Epidermal melanocyte (primary cell): ENCODE measurements around the gene IL1RAPL2.
"Not testable (repeated sequence)": the region's sequence is repeated elsewhere in the genome, so short reads cannot be mapped to it uniquely, and the experiment has no call there.

Experiments
- DNase-seq: peaks from one replicate; pipeline ENCODE4 v3.0.0; 2011; ENCODE audit warnings: low spot score; ENCODE audit not compliant: insufficient read length

IL1RAPL2 gene

GRCh38 chrX:105013719-105014118, 447.7 kb downstream of the IL1RAPL2 start:
- DNase-seq = no peak

- DNase-seq = no peak
Observed at GRCh38 chrX:105017641-105018040, 451.6 kb downstream of the IL1RAPL2 start.

GRCh38 chrX:105018865-105019264, 452.9 kb downstream of the IL1RAPL2 start:
- no peak for DNase-seq

DNA sequence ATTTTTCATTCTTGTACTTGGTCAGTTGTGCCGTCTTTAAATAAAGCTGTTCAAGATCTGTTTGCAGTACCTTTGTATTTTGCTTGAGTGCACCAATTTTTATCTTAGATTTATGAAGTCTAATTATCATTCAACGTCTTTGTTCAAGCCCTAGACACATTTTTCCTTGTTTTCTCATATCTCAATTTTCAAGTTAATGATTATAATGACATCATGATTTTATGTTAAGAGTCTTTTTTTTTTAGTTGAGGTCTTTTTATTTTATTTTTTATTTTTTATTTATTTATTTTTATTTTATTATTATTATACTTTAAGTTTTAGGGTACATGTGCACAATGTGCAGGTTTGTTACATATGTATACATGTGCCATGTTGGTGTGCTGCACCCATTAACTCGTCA, 463.0 kb downstream of the IL1RAPL2 start:
- DNase-seq = not testable (repeated sequence)

- DNase-seq = no peak
Observed at GRCh38 chrX:105038672-105039328, 472.8 kb downstream of the IL1RAPL2 start.

GRCh38 chrX:105050921-105051320, 484.9 kb downstream of the IL1RAPL2 start:
- DNase-seq = no peak

GRCh38 chrX:105051364-105051763, 485.4 kb downstream of the IL1RAPL2 start:
- no peak for DNase-seq

GRCh38 chrX:105052926-105053325, 486.9 kb downstream of the IL1RAPL2 start:
- DNase-seq = no peak

- no peak for DNase-seq
Observed at GRCh38 chrX:105063743-105064142, 497.7 kb downstream of the IL1RAPL2 start.

DNA sequence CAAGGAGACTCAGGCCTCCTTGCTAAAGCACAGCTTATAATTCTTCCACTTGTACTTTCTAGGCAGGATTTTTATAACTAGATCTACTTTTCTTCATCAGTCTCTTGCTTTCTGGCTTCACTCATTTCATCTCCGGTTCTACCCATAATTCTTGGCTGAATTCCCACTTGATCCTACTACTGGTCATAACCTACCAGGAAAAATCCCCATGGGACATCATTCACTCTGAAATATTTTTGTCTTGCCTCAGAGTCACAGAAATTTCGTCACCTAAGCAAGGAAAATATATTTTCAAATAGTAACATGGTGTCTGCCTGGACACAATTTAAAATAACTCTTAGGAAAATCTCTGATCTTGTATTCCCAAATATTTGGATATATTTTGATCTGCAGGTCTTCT, 532.2 kb downstream of the IL1RAPL2 start:
- DNase-seq = no peak

- DNase-seq = no peak
Observed at GRCh38 chrX:105098812-105099211, 532.8 kb downstream of the IL1RAPL2 start.

- no peak for DNase-seq
Observed at GRCh38 chrX:105101378-105101777, 535.4 kb downstream of the IL1RAPL2 start.

GRCh38 chrX:105109936-105110335, 543.9 kb downstream of the IL1RAPL2 start:
- DNase-seq = no peak

DNA sequence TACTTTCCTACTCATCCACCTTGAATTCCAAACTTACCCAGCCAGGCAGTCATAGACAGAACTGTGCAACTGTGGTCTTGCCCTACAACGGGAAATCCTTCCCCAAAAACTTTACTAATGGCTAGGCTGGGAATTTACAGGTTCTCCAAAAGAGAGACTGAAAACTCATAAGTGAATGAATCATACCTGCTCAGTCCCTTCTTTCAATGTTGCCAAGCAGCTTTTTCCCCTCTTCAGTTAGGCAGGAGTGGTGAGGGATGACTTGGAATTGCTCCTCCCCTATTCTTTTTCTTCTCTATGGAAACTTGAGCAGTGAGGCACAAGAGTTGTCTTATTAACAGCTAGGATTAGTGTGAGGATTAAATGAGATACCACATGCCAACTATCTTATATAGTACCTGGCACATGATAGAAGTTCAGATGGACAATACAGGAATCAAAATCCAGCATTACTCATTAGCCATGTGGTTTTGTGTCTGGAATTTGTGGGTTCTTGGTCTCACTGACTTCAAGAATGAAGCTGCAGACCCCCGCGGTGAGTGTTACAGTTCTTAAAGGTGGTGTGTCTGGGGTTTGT, 548.6 kb downstream of the IL1RAPL2 start:
- DNase-seq = no peak

DNA sequence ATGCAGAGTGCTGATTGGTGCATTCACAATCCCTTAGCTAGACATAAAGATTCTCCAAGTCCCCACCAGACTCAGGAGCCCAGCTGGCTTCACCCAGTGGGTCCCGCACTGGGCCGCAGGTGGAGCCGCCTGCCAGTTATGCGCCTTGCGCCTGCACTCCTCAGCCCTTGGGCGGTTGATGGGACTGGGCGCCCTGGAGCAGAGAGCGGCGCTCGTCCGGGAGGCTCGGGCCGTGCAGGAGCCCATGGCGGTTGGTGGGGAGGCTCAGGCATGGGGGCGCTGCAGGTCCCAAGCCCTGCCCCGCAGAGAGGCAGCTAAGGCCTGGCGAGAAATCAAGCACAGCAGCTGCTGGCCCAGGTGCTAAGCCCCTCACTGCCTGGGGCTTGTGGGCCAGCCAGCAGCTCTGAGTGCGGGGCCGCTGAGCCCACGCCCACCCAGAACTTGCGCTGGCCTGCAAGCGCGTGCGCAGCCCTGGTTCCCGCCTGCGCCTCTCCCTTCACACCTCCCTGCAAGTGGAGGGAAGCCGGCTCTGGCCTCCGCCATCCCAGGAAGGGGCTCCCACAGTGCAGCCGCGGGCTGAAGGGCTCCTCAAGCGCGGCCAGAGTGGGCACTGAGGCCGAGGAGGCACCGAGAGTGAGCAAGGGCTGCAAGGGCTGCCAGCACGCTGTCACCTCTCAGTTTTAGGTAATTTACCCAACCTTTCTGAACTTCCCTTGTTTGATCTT, 549.8 kb downstream of the IL1RAPL2 start:
- DNase-seq = not testable (repeated sequence)

- no peak for DNase-seq
Observed at GRCh38 chrX:105116486-105116885, 550.5 kb downstream of the IL1RAPL2 start.

- no peak for DNase-seq
Observed at GRCh38 chrX:105117621-105118020, 551.6 kb downstream of the IL1RAPL2 start.

DNA sequence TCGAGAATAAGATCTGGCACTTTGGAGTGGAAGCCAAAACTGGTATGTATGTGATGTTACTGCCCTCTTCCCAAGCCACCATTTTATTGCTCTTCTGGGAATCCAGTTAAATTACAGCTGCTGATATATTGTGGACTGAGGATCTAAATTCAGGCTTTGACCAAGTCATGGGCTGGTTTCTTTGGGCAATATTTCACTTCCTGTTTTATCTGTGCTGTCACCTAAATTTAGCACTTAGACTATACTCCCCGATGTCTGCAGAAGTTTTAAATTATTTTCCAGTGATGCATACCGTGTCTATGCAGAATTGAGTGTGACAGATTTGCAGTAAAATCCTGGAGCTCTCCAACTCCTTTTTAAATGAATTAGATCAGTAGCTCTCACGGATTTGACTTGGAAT, 554.5 kb downstream of the IL1RAPL2 start:
- DNase-seq = no peak

DNA sequence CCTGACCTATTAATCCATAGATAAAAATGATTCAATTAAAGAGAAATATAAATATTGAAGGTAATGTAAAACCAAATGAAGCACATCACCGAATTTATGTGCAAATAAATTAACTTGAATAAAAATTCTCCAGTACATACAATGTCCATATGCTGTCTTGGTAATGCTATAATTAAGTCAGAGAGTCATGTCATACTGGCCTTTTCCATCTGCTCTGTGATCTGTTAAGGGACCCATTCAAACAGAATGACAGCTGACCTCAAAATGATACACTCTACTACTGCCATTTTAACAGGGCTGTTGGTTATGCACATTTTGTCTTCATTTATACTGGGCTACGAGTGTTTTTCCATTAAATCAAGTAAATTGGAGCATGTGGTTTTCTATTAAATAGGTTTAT, 555.2 kb downstream of the IL1RAPL2 start:
- no peak for DNase-seq

- DNase-seq = no peak
Observed at GRCh38 chrX:105126201-105126600, 560.2 kb downstream of the IL1RAPL2 start.

GRCh38 chrX:105134273-105134672, 568.3 kb downstream of the IL1RAPL2 start:
- DNase-seq = no peak

GRCh38 chrX:105136786-105137185, 570.8 kb downstream of the IL1RAPL2 start:
- no peak for DNase-seq

- no peak for DNase-seq
Observed at GRCh38 chrX:105150036-105150435, 584.0 kb downstream of the IL1RAPL2 start.
